GM23338 (cell line): Measurements from ENCODE around the gene IL1RL1. TPM values are rescaled to one million over a fixed set of nuclear protein-coding genes. Genes with fewer than 3 reads are reported as not detected.

Experiments used
- ATAC-seq: fragments of 200-7000 bp; cut with Tn5 transposase; 3 replicates; pipeline ENCODE4 v1.9.1; 2020
- DNase-seq: peaks from one replicate; pipeline ENCODE4 v3.0.0-alpha.2; 2015; ENCODE audit warnings: low spot score
- H2AFZ ChIP-seq: fragments of 200-600 bp; sonication (generic); 2 replicates; pipeline ENCODE4 v1.8.0; 2016; ENCODE audit warnings: antibody characterized with exemption, mild to moderate bottlenecking, moderate library complexity
- H3F3A ChIP-seq: fragments of 200-600 bp; sonication (generic); replicated peaks from 2 replicates; pipeline ENCODE4 v1.8.0; 2017; ENCODE audit warnings: antibody characterized with exemption, mixed run types, low read depth
- H3K27ac ChIP-seq: fragments of 200-600 bp; sonication (generic); 2 replicates; pipeline ENCODE4 v1.6.1; 2016; ENCODE audit warnings: low read depth
- H3K27me3 ChIP-seq: fragments of 200-600 bp; sonication (generic); 2 replicates; pipeline ENCODE4 v1.8.0; 2016; ENCODE audit warnings: mild to moderate bottlenecking, mixed run types, moderate library complexity; ENCODE audit not compliant: insufficient read depth
- H3K36me3 ChIP-seq: fragments of 200-600 bp; sonication (generic); 2 replicates; pipeline ENCODE4 v1.8.0; 2016; ENCODE audit warnings: mild to moderate bottlenecking; ENCODE audit not compliant: insufficient read depth
- H3K4me1 ChIP-seq: fragments of 200-600 bp; sonication (generic); 2 replicates; pipeline ENCODE4 v1.8.0; 2016; ENCODE audit warnings: mild to moderate bottlenecking, moderate library complexity; ENCODE audit not compliant: insufficient read depth
- H3K4me2 ChIP-seq: fragments of 200-600 bp; sonication (generic); 2 replicates; pipeline ENCODE4 v1.7.1; 2017; ENCODE audit warnings: mixed run types
- H3K4me3 ChIP-seq: fragments of 200-600 bp; sonication (generic); 2 replicates; pipeline ENCODE4 v1.6.1; 2016; ENCODE audit warnings: mixed run types
- H3K79me2 ChIP-seq: fragments of 200-600 bp; sonication (generic); replicated peaks from 2 replicates; pipeline ENCODE4 v1.8.0; 2017; ENCODE audit warnings: mild to moderate bottlenecking; ENCODE audit not compliant: insufficient read depth
- H3K9me2 ChIP-seq: fragments of 200-600 bp; sonication (generic); 2 replicates; pipeline ENCODE4 v1.8.0; 2017; ENCODE audit not compliant: insufficient read depth
- H4K20me1 ChIP-seq: fragments of 200-600 bp; sonication (generic); replicated peaks from 2 replicates; pipeline ENCODE4 v1.8.0; 2017; ENCODE audit warnings: mild to moderate bottlenecking; ENCODE audit not compliant: insufficient read depth
- H3K27ac Mint-ChIP-seq: 2 replicates; pipeline ENCODE4 v1.8.0; 2020; ENCODE audit warnings: inconsistent platforms, mild to moderate bottlenecking, moderate library complexity, mixed read lengths
- H3K27me3 Mint-ChIP-seq: 3 replicates; pipeline ENCODE4 v1.8.0; 2022; ENCODE audit warnings: low read depth, mild to moderate bottlenecking, moderate library complexity, mixed read lengths, inconsistent platforms; ENCODE audit not compliant: insufficient read depth, poor library complexity
- H3K36me3 Mint-ChIP-seq: 3 replicates; pipeline ENCODE4 v1.8.0; 2021; ENCODE audit warnings: low read depth, mild to moderate bottlenecking, inconsistent platforms, moderate library complexity, mixed read lengths
- H3K4me1 Mint-ChIP-seq: 3 replicates; pipeline ENCODE4 v1.8.0; 2020; ENCODE audit warnings: mild to moderate bottlenecking, inconsistent platforms, mixed read lengths
- H3K4me3 Mint-ChIP-seq: 3 replicates; pipeline ENCODE4 v1.8.0; 2021; ENCODE audit warnings: moderate library complexity, mild to moderate bottlenecking, inconsistent platforms, mixed read lengths
- H3K9me3 Mint-ChIP-seq: 3 replicates; pipeline ENCODE4 v1.8.0; 2020; ENCODE audit warnings: moderate library complexity, mild to moderate bottlenecking, inconsistent platforms, mixed read lengths
- CREB1 ChIP-seq: fragments of 250-450 bp; sonication (Bioruptor Pico); IDR thresholded peaks from 2 replicates; pipeline ENCODE4 v1.5.0; 2020; ENCODE audit warnings: low read depth, mild to moderate bottlenecking, moderate library complexity
- REST ChIP-seq: IDR thresholded peaks from one replicate; pipeline ENCODE4 v1.6.1; 2018; ENCODE audit warnings: antibody characterized with exemption; ENCODE audit not compliant: unreplicated experiment
- STAT1 ChIP-seq: IDR thresholded peaks from one replicate; pipeline ENCODE4 v1.6.1; 2016; ENCODE audit warnings: antibody characterized with exemption; ENCODE audit not compliant: unreplicated experiment
- ZNF114 ChIP-seq: fragments of 250-450 bp; sonication (Bioruptor Pico); IDR thresholded peaks from 2 replicates; pipeline ENCODE4 v1.5.0; 2020; ENCODE audit warnings: mild to moderate bottlenecking, moderate library complexity
- ZNF462 ChIP-seq: fragments of 250-450 bp; sonication (Bioruptor Pico); IDR thresholded peaks from 2 replicates; pipeline ENCODE4 v1.5.0; 2020; ENCODE audit warnings: mild to moderate bottlenecking, moderate library complexity
- polyA plus RNA-seq: library from polyadenylated mRNA; unstranded; fragments of >200 nt; fragmentation: Nextera tagmentation; extraction: Ambion mirVana; gene quantifications from 2 replicates; pipeline ENCODE4 v1.2.1, GENCODE V29; 2016
- total RNA-seq: library from RNA; depleted of rRNA; stranded (reverse); fragments of >200 nt; shearing (Covaris generic); gene quantifications from 2 replicates; pipeline ENCODE4 v1.2.3, GENCODE V29; 2014

Gene IL1RL1
- total and polyA plus RNA-seq, 2 experiments from 2014 or later: not detected

GRCh38 chr2:102285368-102285767, 26.0 kb upstream of the IL1RL1 start (continued):
- TF ChIP-seq STAT1 (no peak), CREB1 (no peak)

- Histone ChIP-seq H3K27ac (no peak overlapping the region), H3K4me3 (no peak overlapping the region), H3F3A (no peaks in the 10 kb centered on the region), H3K36me3 (no peaks in the 10 kb centered on the region), H3K9me2 (peaks cover 6% of the 10 kb centered on the region), H2AFZ (no peak overlapping the region), H3K4me1 (no peaks in the 10 kb centered on the region), H4K20me1 (no peaks in the 10 kb centered on the region), H3K79me2 (no peaks in the 10 kb centered on the region), H3K27me3 (no peaks in the 10 kb centered on the region), H3K4me2 (no peak overlapping the region)
- H3K36me3 Mint-ChIP-seq: no peaks in the 10 kb centered on the region
- H3K4me3 Mint-ChIP-seq: no peak overlapping the region
- ATAC-seq: no peak
- TF ChIP-seq ZNF114 (CRISPR knock-in tag): no peak
- no peak for TF ChIP-seq REST
- no peak for TF ChIP-seq ZNF462 (CRISPR knock-in tag)
- H3K9me3 Mint-ChIP-seq: no peaks in the 10 kb centered on the region
- H3K4me1 Mint-ChIP-seq: no peaks in the 10 kb centered on the region
- no peaks in the 10 kb centered on the region for H3K27me3 Mint-ChIP-seq
- DNase-seq: no peak
- no peak overlapping the region for H3K27ac Mint-ChIP-seq
Observed at GRCh38 chr2:102286041-102286440, 25.3 kb upstream of the IL1RL1 start.
